Gastroesophageal sphincter (tissue), 3 donors: ENCODE measurements around the gene DEAF1.

ENCODE experiments used
- EP300 ChIP-seq: sonication (generic); formaldehyde crosslinking; IDR thresholded peaks from one replicate; pipeline ENCODE4 v1.6.1; 2017; ENCODE audit warnings: antibody characterized with exemption, mild to moderate bottlenecking
- POLR2A ChIP-seq, 2 donors: fragments of 450-650 bp; IDR thresholded peaks; one replicate each; pipeline ENCODE4 v1.6.1; 2017; ENCODE audit warnings: antibody characterized with exemption in 2 of 2, mild to moderate bottlenecking in 2 of 2, moderate library complexity in 1 of 2
- POLR2AphosphoS5 ChIP-seq: sonication (generic); formaldehyde crosslinking; IDR thresholded peaks from one replicate; pipeline ENCODE4 v1.6.1; 2017; ENCODE audit warnings: antibody characterized with exemption
- TF ChIP-seq, protein P1 (sequence below), 4 experiments: fragments of 200-600 bp in 2 of 4; fragments of 450-650 bp in 2 of 4; sonication (generic) in 1 of 4; IDR thresholded peaks; one replicate each; pipeline ENCODE4 v1.5.1; 2017 to 2019; ENCODE audit warnings: antibody characterized with exemption in 4 of 4, mild to moderate bottlenecking in 2 of 4, moderate library complexity in 2 of 4

DNA sequence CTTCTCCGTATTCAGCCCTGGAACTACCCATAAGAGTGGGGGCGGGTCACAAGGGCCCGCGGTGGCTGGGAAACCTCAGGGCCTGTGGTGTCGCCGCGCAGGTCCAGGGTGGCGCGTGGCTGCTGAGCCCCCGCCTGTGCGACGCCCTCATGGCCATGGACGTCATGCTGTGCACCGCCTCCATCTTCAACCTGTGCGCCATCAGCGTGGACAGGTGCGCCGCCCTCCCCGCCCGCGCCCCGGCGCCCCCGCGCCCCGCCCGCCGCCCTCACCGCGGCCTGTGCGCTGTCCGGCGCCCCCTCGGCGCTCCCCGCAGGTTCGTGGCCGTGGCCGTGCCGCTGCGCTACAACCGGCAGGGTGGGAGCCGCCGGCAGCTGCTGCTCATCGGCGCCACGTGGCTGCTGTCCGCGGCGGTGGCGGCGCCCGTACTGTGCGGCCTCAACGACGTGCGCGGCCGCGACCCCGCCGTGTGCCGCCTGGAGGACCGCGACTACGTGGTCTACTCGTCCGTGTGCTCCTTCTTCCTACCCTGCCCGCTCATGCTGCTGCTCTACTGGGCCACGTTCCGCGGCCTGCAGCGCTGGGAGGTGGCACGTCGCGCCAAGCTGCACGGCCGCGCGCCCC lies 55.6 kb downstream of the DEAF1 start:
- TF ChIP-seq, protein P1, sequence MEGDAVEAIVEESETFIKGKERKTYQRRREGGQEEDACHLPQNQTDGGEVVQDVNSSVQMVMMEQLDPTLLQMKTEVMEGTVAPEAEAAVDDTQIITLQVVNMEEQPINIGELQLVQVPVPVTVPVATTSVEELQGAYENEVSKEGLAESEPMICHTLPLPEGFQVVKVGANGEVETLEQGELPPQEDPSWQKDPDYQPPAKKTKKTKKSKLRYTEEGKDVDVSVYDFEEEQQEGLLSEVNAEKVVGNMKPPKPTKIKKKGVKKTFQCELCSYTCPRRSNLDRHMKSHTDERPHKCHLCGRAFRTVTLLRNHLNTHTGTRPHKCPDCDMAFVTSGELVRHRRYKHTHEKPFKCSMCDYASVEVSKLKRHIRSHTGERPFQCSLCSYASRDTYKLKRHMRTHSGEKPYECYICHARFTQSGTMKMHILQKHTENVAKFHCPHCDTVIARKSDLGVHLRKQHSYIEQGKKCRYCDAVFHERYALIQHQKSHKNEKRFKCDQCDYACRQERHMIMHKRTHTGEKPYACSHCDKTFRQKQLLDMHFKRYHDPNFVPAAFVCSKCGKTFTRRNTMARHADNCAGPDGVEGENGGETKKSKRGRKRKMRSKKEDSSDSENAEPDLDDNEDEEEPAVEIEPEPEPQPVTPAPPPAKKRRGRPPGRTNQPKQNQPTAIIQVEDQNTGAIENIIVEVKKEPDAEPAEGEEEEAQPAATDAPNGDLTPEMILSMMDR (IDR thresholded peaks at IDR 0.05), result no peak
- no peak for TF ChIP-seq EP300
- no peak for TF ChIP-seq POLR2AphosphoS5
- TF ChIP-seq POLR2A (IDR thresholded peaks at IDR 0.05), result no peak
